Activated T-helper 2 cell treated with anti-CD3 and anti-CD28 coated beads, Interferon-gamma antibody, Interleukin-2, Interleukin-4, amounts not matched to agents 10 μg/mL and 5 μg/mL and 100 μg/mL, durations not matched to agents 14 hours and 24 hours and 36 hours (primary cell): ENCODE measurements around the gene TMEM218. TPM values are rescaled to one million over a fixed set of nuclear protein-coding genes. Genes with fewer than 3 reads are reported as not detected.

Source experiments
- total RNA-seq: library from RNA; stranded (reverse); gene quantifications from 2 replicates; pipeline ENCODE4 v1.2.3, GENCODE V29; 2022

TMEM218 gene
- total RNA-seq, 1 donor from 2014 or later = 18.1 TPM

Other genes starting within 250 kb of the TMEM218 start
- gene ROBO3, start 246.2 kb downstream of the TMEM218 start, total RNA-seq = 9.0 and 10.6 TPM in 2 replicates
- not detected in 2 replicates for gene ROBO4, start 213.8 kb downstream of the TMEM218 start, total RNA-seq
- gene HEPN1, start 192.4 kb downstream of the TMEM218 start, total RNA-seq = not detected in 2 replicates
- gene HEPACAM, start 175.6 kb downstream of the TMEM218 start, total RNA-seq = not detected in 2 replicates
- gene CCDC15, start 157.4 kb downstream of the TMEM218 start, total RNA-seq = 3.6 and 3.7 TPM in 2 replicates
- gene SLC37A2, start 48.3 kb downstream of the TMEM218 start, total RNA-seq = 0.44 and 0.52 TPM in 2 replicates
- not detected in 2 replicates for gene PKNOX2, start 53.1 kb upstream of the TMEM218 start, total RNA-seq